Left lung (tissue), 10 donors: ENCODE results near the gene TMEM39B. TPM values are rescaled to one million over a fixed set of nuclear protein-coding genes. Genes with fewer than 3 reads are reported as not detected.
A peak's percentile ranks its signal among the peaks of the same experiment; 100 is the strongest.

ENCODE experiments used
- ATAC-seq: fragments of 200-7000 bp; cut with Tn5 transposase; one replicate; pipeline ENCODE4 v1.9.1; 2020; ENCODE audit warnings: moderate library complexity
- DNase-seq, 4 donors: peaks; one replicate each; pipeline ENCODE4 v3.0.0-alpha.2; 2013 to 2020
- H3K27ac ChIP-seq, 2 donors: fragments of 200-600 bp; sonication (generic) in 1 of 2; one replicate each; pipeline versions ENCODE4 v1.5.0 to v1.8.0; 2020 to 2021
- H3K27me3 ChIP-seq, 2 donors: fragments of 200-600 bp; sonication (generic) in 1 of 2; one replicate each; pipeline versions ENCODE4 v1.5.0 to v1.8.0; 2020 to 2021
- H3K36me3 ChIP-seq, 2 donors: fragments of 200-600 bp; sonication (generic) in 1 of 2; one replicate each; pipeline versions ENCODE4 v1.5.0 to v1.8.0; 2020 to 2021
- H3K4me1 ChIP-seq, 2 donors: fragments of 200-600 bp; one replicate each; pipeline ENCODE4 v1.8.0; 2021
- H3K4me3 ChIP-seq, 2 donors: fragments of 200-600 bp; sonication (generic) in 1 of 2; one replicate each; pipeline versions ENCODE4 v1.5.0 to v1.8.0; 2020 to 2021; ENCODE audit warnings: mild to moderate bottlenecking in 1 of 2
- H3K9me3 ChIP-seq, 2 donors: fragments of 200-600 bp; sonication (generic) in 1 of 2; one replicate each; pipeline versions ENCODE4 v1.5.0 to v1.8.0; 2020 to 2021
- CTCF ChIP-seq, 2 donors: fragments of 200-600 bp; sonication (generic) in 1 of 2; IDR thresholded peaks; one replicate each; pipeline versions ENCODE4 v1.5.0 to v1.8.0; 2021; ENCODE audit warnings: antibody characterized with exemption in 2 of 2
- intact Hi-C, 2 donors: fragments of 100-400 bp; cut with DNase I; formaldehyde crosslinking; loops; one replicate each; pipeline versions ENCODE4 v1.11.2 to v1.14.2; 2022
- polyA plus RNA-seq, 6 donors: library from polyadenylated mRNA; unstranded; fragments of 120-200 nt; gene quantifications; one replicate each; pipeline ENCODE4 v1.2.1, GENCODE V29; 2013; ENCODE audit not compliant: insufficient read length in 6 of 6
- total RNA-seq, 2 donors: library from RNA; stranded (reverse); fragmentation: NEBNext Ultra II Directional; extraction: Animal tissue kit (Norgen Biotek cat#: 25700); gene quantifications; one replicate each; pipeline ENCODE4 v1.2.1, GENCODE V29; 2021
- donor health status: DM: no; HTN: yes; CAD: no.
- donor health status: DM: no; HTN: no; CAD: no.

Gene TMEM39B
- total and polyA plus RNA-seq, 8 donors, result 16.5 to 26.4 (median 23.9) TPM

- peak; percentile 31 for ATAC-seq
- no peak for TF ChIP-seq CTCF (IDR thresholded peaks at IDR 0.05)
- peaks cover 0 to 56% of the 10 kb centered on the region in 2 donors for H3K36me3 ChIP-seq
- no peak overlapping the region for H3K27ac ChIP-seq
- no peak overlapping the region for H3K4me3 ChIP-seq
- no peaks in the 10 kb centered on the region for H3K27me3 ChIP-seq
- intact Hi-C loops, result no loop called here
- no peaks in the 10 kb centered on the region for H3K9me3 ChIP-seq
- DNase-seq, result no peak
- peaks cover 0 to 7% of the 10 kb centered on the region in 2 donors for H3K4me1 ChIP-seq
These were observed 28.3 kb downstream of the TMEM39B start for GRCh38 chr1:32100807-32101708.

GRCh38 chr1:32104127-32104526 lies 31.4 kb downstream of the TMEM39B start:
- no peak overlapping the region for H3K4me3 ChIP-seq
- ATAC-seq (no peak), DNase-seq (no peak)
- intact Hi-C loops, result no loop called here
- H3K9me3 ChIP-seq, result no peaks in the 10 kb centered on the region
- no peak for TF ChIP-seq CTCF (IDR thresholded peaks at IDR 0.05)
- peaks cover 0 to 25% of the 10 kb centered on the region in 2 donors for H3K36me3 ChIP-seq
- no peak overlapping the region for H3K27ac ChIP-seq
- peaks cover 2 to 11% of the 10 kb centered on the region in 2 donors for H3K4me1 ChIP-seq
- H3K27me3 ChIP-seq, result no peaks in the 10 kb centered on the region

GRCh38 chr1:32105338-32105737 lies 32.6 kb downstream of the TMEM39B start:
- no peak for TF ChIP-seq CTCF (IDR thresholded peaks at IDR 0.05)
- ATAC-seq, result no peak
- Histone ChIP-seq H3K9me3 (no peaks in the 10 kb centered on the region), H3K27me3 (no peaks in the 10 kb centered on the region), H3K27ac (no peak overlapping the region), H3K36me3 (peaks cover 0 to 13% of the 10 kb centered on the region in 2 donors), H3K4me1 (peaks cover 13 to 23% of the 10 kb centered on the region in 2 donors), H3K4me3 (no peak overlapping the region)
- DNase-seq, result no peak
- intact Hi-C loops, result no loop called here

- Histone ChIP-seq H3K27me3 (no peaks in the 10 kb centered on the region), H3K9me3 (no peaks in the 10 kb centered on the region), H3K4me1 (peaks cover 13 to 30% of the 10 kb centered on the region in 2 donors), H3K36me3 (peaks cover 0 to 5% of the 10 kb centered on the region in 2 donors), H3K27ac (peak overlapping the region in 1 of 2 donors; percentile 93), H3K4me3 (no peak overlapping the region)
- no peak for TF ChIP-seq CTCF (IDR thresholded peaks at IDR 0.05)
- DNase-seq, result no peak
- no peak for ATAC-seq
- intact Hi-C loops, result no loop called here
These were observed 34.0 kb downstream of the TMEM39B start for GRCh38 chr1:32106663-32107275.
